Heart left ventricle (tissue), 16 donors: ENCODE measurements around the gene PCBP1. TPM values are rescaled to one million over a fixed set of nuclear protein-coding genes. Genes with fewer than 3 reads are reported as not detected.

ENCODE experiments used
- ATAC-seq, 4 donors: fragments of 200-7000 bp; cut with Tn5 transposase; one replicate each; pipeline ENCODE4 v1.9.1; 2020 to 2022; ENCODE audit warnings: moderate library complexity in 4 of 4, mild to moderate bottlenecking in 3 of 4, moderate number of reproducible peaks in 1 of 4
- DNase-seq, 5 donors: peaks; one replicate each; pipeline ENCODE4 v3.0.0-alpha.2; 2020
- H3K27ac ChIP-seq, 12 donors: fragments of 200-600 bp; sonication (generic) in 4 of 12; one replicate each; pipeline versions ENCODE4 v1.5.0 to v1.8.0; 2016 to 2022; ENCODE audit warnings: mild to moderate bottlenecking in 2 of 12
- H3K27me3 ChIP-seq, 9 donors: fragments of 200-600 bp; sonication (generic) in 2 of 9; one replicate each; pipeline versions ENCODE4 v1.5.1 to v1.8.0; 2016 to 2022; ENCODE audit warnings: mild to moderate bottlenecking in 3 of 9
- H3K36me3 ChIP-seq, 9 donors: fragments of 200-600 bp; sonication (generic) in 2 of 9; one replicate each; pipeline versions ENCODE4 v1.5.0 to v1.8.0; 2018 to 2022; ENCODE audit warnings: mild to moderate bottlenecking in 2 of 9
- H3K4me1 ChIP-seq, 12 donors: fragments of 200-600 bp; sonication (generic) in 4 of 12; one replicate each; pipeline versions ENCODE4 v1.5.0 to v1.8.0; 2016 to 2022; ENCODE audit warnings: mild to moderate bottlenecking in 3 of 12
- H3K4me3 ChIP-seq, 12 donors: fragments of 200-600 bp; sonication (generic) in 4 of 12; one replicate each; pipeline versions ENCODE4 v1.5.0 to v1.8.0; 2017 to 2022; ENCODE audit warnings: mild to moderate bottlenecking in 9 of 12, moderate library complexity in 4 of 12
- H3K9me3 ChIP-seq, 12 donors: fragments of 200-600 bp; sonication (generic) in 4 of 12; one replicate each; pipeline versions ENCODE4 v1.5.0 to v1.8.0; 2016 to 2022; ENCODE audit warnings: mild to moderate bottlenecking in 1 of 12
- CTCF ChIP-seq, 12 donors: fragments of 200-600 bp; sonication (generic) in 4 of 12; IDR thresholded peaks; one replicate each; pipeline versions ENCODE4 v1.5.0 to v1.8.0; 2018 to 2022; ENCODE audit warnings: antibody characterized with exemption in 12 of 12, mild to moderate bottlenecking in 5 of 12
- POLR2A ChIP-seq, 2 donors: fragments of 450-650 bp; IDR thresholded peaks; one replicate each; pipeline ENCODE4 v1.6.1; 2017; ENCODE audit warnings: antibody characterized with exemption in 2 of 2, mild to moderate bottlenecking in 2 of 2, moderate library complexity in 2 of 2
- WGBS, 4 donors: extraction: QIAGEN DNeasy Blood & Tissue Kit in 2 of 4; methylation state at CpG; one replicate each; pipeline versions ENCODE4 v1.1.5 to v1.1.7; 2013 to 2018; 5-methylcytosine and 5-hydroxymethylcytosine counted together
- intact Hi-C, 10 donors: fragments of 100-400 bp; cut with DNase I; formaldehyde crosslinking; loops; one replicate each; pipeline versions ENCODE4 v1.11.1 to v1.14.2; 2022
- polyA plus RNA-seq, 2 donors: library from polyadenylated mRNA; stranded (reverse); fragments of 200-250 nt; gene quantifications; one replicate each; pipeline ENCODE4 v1.2.3, GENCODE V29; 2013
- total RNA-seq, 9 donors: library from RNA; depleted of rRNA in 2 of 9; stranded (reverse); fragments of >200 nt in 2 of 9; fragmentation: NEBNext Ultra II Directional in 3 of 9; extraction: Animal tissue kit (Norgen Biotek cat#: 25700) in 3 of 9; gene quantifications; one replicate each; pipeline versions ENCODE4 v1.1.0 to v1.2.4, GENCODE V29; 2016 to 2023
- donor health status: ischemic (EF 13 %, LVEDD 7.1; RV severe dilation, severe dysfunction).
- donor health status: healthy with polysubstance abuse.
- donor health status: DM: no; HTN: yes; CAD: no.
- donor health status: DM: no; HTN: no; CAD: no.
- donor health status: ischemic (EF 25% LVEDD 6.9; RV normal size, moderate dysfunction).
- donor health status: ischemic (EF 25% LVEDD 5.7; RV mildly dilated, moderate dysfunction).
- donor health status: healthy.
- donor health status: DM: yes; HTN: yes; CAD: no.
- donor health status: ischemic (EF 35%, LVEDD 5.7; RV mildly dilated, moderate dysfunction).
- donor health status: nonischemic (EF 11% LVEDD 7.7; RV severe dilation, severe dysfunction).
- donor health status: DM: yes; HTN: yes; CAD: no.
- donor health status: PGD.
- donor health status: ischemic (EF 29% LVEDD 5.4; RV normal size, mild dysfunction).
- donor health status: nonischemic (EF 23%, LVEDD 6.1; RV moderate dilation, normal function).

The PCBP1 gene
- total and polyA plus RNA-seq, 11 donors, result 106 to 296 (median 205) TPM

DNA sequence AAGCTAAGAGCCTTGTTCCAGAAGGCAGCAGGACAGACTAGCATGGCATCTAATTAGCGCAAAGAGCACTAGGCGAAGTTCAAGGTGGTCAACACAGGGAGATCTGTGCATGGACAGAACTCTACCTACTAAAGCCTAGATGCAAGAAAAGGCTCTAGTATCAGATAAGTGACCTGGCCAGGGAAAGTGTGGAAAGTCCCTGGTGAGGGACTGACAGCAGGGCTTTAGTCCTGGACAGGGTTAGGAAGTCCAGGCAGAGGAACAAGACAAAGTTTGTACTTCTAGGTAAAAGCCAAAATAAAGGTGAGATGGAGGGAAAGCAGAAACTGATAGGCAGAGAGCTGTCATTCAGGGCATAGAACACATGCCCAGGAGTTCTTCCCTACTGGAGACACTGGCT, 45.0 kb upstream of the PCBP1 start:
- no peaks in the 10 kb centered on the region for H3K27me3 ChIP-seq
- intact Hi-C loops, result no loop called here
- WGBS, 4 donors, result 96 to 100% (median 99%) methylated on average over 2 of the region's 2 CpGs
- no peak for DNase-seq
- H3K4me1 ChIP-seq, result peaks cover 0 to 66% (median 16%) of the 10 kb centered on the region in 12 donors
- H3K9me3 ChIP-seq, result no peaks in the 10 kb centered on the region
- no peak for ATAC-seq
- TF ChIP-seq CTCF (IDR thresholded peaks at IDR 0.05), result no peak
- no peak for TF ChIP-seq POLR2A (IDR thresholded peaks at IDR 0.05)
- no peak overlapping the region for H3K4me3 ChIP-seq
- H3K27ac ChIP-seq, result peak overlapping the region in 1 of 12 donors; percentile 83
- peaks cover 0 to 14% (median 0%) of the 10 kb centered on the region in 9 donors for H3K36me3 ChIP-seq

DNA sequence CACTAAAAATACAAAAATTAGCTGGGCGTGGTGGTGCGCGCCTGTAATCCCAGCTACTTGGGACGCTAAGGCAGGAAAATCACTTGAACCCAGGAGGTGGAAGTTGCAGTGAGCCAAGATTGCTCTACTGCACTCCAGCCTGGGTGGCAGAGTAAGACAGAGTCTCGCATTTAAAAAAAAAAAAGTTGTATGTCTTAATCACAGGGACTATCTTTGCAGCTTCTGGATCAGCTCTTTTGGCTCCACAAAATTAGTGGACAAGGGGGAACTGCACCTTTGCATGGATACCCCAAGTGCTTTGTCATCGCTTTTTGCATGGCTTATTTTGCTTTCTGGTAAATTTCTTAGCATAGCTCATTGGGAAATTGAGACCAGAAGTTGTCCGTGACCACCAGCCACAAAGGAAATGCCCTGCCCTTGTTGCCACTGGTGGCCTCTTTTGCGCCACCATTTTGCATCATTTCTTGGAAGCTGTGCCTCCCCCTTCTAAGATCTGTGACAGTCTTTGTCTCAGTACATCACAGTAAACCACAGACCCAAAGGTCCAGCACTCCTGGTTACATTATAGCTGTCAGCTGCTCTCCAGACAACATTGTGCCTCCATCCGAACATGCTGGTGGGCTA, 43.9 kb upstream of the PCBP1 start:
- intact Hi-C loops, result no loop called here
- DNase-seq, result peak in 2 of 5 donors; percentile 28 to 51

DNA sequence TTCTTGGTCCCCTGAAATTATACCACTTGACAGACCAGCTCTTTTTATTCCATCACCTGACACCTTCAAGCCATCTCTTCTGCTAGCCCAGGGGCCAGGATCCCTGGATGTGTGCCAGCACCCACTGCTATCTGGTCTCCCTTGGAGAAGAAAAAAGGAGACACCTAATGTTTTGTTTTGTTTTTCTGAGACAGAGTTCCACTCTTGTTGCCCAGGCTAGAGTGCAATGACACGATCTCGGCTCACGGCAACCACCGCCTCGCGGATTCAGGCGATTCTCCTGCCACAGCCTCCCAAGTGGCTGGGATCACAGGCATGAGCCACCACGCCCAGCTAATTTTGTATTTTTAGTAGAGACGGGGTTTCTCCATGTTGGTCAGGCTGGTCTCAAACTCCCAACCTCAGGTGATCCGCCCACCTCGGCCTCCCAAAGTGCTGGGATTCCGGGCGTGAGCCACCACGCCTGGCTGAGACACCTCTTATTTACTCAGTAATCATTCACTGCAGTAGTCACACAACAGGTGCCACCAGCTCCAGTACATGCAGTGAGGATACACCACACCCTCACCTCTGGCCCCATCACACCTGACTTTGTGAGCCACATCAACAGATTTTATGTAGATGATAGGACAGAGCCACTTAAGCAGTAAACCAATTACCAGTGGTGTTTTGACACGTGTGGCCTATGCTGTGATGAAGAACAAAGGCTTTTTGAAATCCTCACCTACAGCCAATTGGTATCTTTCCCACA, 42.8 kb upstream of the PCBP1 start:
- WGBS, 4 donors, result 90 to 98% (median 95%) methylated on average over 15 of the region's 15 CpGs
- DNase-seq (no peak), ATAC-seq (no peak)
- H3K9me3 ChIP-seq, result no peaks in the 10 kb centered on the region
- H3K4me3 ChIP-seq, result no peak overlapping the region
- H3K27ac ChIP-seq, result peak overlapping the region in 1 of 12 donors; percentile 85
- TF ChIP-seq POLR2A (IDR thresholded peaks at IDR 0.05) (no peak), CTCF (IDR thresholded peaks at IDR 0.05) (no peak)
- peaks cover 0 to 67% (median 16%) of the 10 kb centered on the region in 12 donors for H3K4me1 ChIP-seq
- H3K27me3 ChIP-seq, result no peaks in the 10 kb centered on the region
- H3K36me3 ChIP-seq, result peaks cover 0 to 32% (median 11%) of the 10 kb centered on the region in 9 donors
- intact Hi-C loops, result no loop called here

More for the DNA sequence above, 43.9 kb upstream of the PCBP1 start:
- 89 to 93% (median 92%) methylated on average over 9 of the region's 9 CpGs for WGBS, 4 donors
- Histone ChIP-seq H3K36me3 (peaks cover 0 to 21% (median 2%) of the 10 kb centered on the region in 9 donors), H3K27ac (peak overlapping the region in 1 of 12 donors; percentile 85), H3K27me3 (no peaks in the 10 kb centered on the region), H3K4me1 (peaks cover 0 to 71% (median 16%) of the 10 kb centered on the region in 12 donors), H3K9me3 (no peaks in the 10 kb centered on the region), H3K4me3 (no peak overlapping the region)
- peak in 3 of 4 donors; percentile 45 to 70 (median 57) for ATAC-seq
- TF ChIP-seq CTCF (IDR thresholded peaks at IDR 0.05) (no peak), POLR2A (IDR thresholded peaks at IDR 0.05) (no peak)

GRCh38 chr2:70045405-70045804, 41.9 kb upstream of the PCBP1 start:
- Histone ChIP-seq H3K4me1 (peaks cover 0 to 66% (median 16%) of the 10 kb centered on the region in 12 donors), H3K4me3 (no peak overlapping the region), H3K27me3 (no peaks in the 10 kb centered on the region), H3K27ac (peak overlapping the region in 8 of 12 donors; percentile 12 to 85 (median 56)), H3K9me3 (no peaks in the 10 kb centered on the region), H3K36me3 (peaks cover 0 to 41% (median 20%) of the 10 kb centered on the region in 9 donors)
- TF ChIP-seq CTCF (IDR thresholded peaks at IDR 0.05) (no peak), POLR2A (IDR thresholded peaks at IDR 0.05) (no peak)
- DNase-seq (no peak), ATAC-seq (no peak)
- 89 to 93% (median 90%) methylated on average over 6 of the region's 6 CpGs for WGBS, 4 donors
- intact Hi-C loops, result no loop called here
